Body of pancreas (tissue), 4 donors: ENCODE data around the gene AGBL4. TPM values are rescaled to one million over a fixed set of nuclear protein-coding genes. Genes with fewer than 3 reads are reported as not detected.

Experiments
- ATAC-seq: fragments of 150-250 bp; one replicate; pipeline ENCODE4 v1.9.1; 2016
- DNase-seq, 4 donors: peaks; one replicate each; pipeline ENCODE4 v3.0.0-alpha.2; 2019
- H3K27ac ChIP-seq, 4 donors: fragments of 200-600 bp; sonication (generic); 1 replicate in 3 of 4; 2 replicates in 1 of 4; pipeline versions ENCODE4 v1.5.1 to v1.6.1; 2016 to 2019; ENCODE audit warnings: mild to moderate bottlenecking in 1 of 4, mixed read lengths in 1 of 4, moderate library complexity in 1 of 4
- H3K27me3 ChIP-seq, 2 donors: fragments of 200-600 bp; sonication (generic); one replicate each; pipeline ENCODE4 v1.6.0; 2016; ENCODE audit warnings: mild to moderate bottlenecking in 1 of 2
- H3K36me3 ChIP-seq, 2 donors: fragments of 200-600 bp; sonication (generic); replicated peaks in 1 of 2; 2 replicates each; pipeline ENCODE4 v1.5.1; 2016; ENCODE audit warnings: low read depth in 2 of 2; ENCODE audit not compliant: insufficient read depth in 1 of 2
- H3K4me1 ChIP-seq: fragments of 200-600 bp; sonication (generic); one replicate; pipeline ENCODE4 v1.6.0; 2016
- H3K4me3 ChIP-seq, 2 donors: fragments of 200-600 bp; sonication (generic); 1 replicate in 1 of 2; 2 replicates in 1 of 2; pipeline ENCODE4 v1.5.1; 2016 to 2019
- H3K9me3 ChIP-seq, 3 donors: fragments of 200-600 bp; sonication (generic); 1 replicate in 2 of 3; 2 replicates in 1 of 3; pipeline ENCODE4 v1.5.1; 2016
- POLR2A ChIP-seq, 3 donors: fragments of 450-650 bp; IDR thresholded peaks; one replicate each; pipeline ENCODE4 v1.6.1; 2016; ENCODE audit warnings: antibody characterized with exemption in 3 of 3, mild to moderate bottlenecking in 2 of 3
- WGBS, 2 donors: methylation state at CpG; one replicate each; pipeline ENCODE4 v1.1.5; 2017; 5-methylcytosine and 5-hydroxymethylcytosine counted together
- intact Hi-C: fragments of 100-400 bp; cut with DNase I; formaldehyde crosslinking; loops from one replicate; pipeline ENCODE4 v1.15.1; 2023
- total RNA-seq, 2 donors: library from RNA; depleted of rRNA; stranded (reverse); fragments of >200 nt; gene quantifications; one replicate each; pipeline ENCODE4 v1.1.0, GENCODE V29; 2016
- TF ChIP-seq, protein P1 (sequence below), 7 experiments: fragments of 450-650 bp in 4 of 7; fragments of 200-600 bp in 3 of 7; sonication (generic) in 3 of 7; IDR thresholded peaks; one replicate each; pipeline ENCODE4 v1.5.1; 2016 to 2019; ENCODE audit warnings: antibody characterized with exemption in 7 of 7

Gene AGBL4
- total RNA-seq, 2 donors from 2014 or later, result 0.33 to 0.78 TPM

DNA sequence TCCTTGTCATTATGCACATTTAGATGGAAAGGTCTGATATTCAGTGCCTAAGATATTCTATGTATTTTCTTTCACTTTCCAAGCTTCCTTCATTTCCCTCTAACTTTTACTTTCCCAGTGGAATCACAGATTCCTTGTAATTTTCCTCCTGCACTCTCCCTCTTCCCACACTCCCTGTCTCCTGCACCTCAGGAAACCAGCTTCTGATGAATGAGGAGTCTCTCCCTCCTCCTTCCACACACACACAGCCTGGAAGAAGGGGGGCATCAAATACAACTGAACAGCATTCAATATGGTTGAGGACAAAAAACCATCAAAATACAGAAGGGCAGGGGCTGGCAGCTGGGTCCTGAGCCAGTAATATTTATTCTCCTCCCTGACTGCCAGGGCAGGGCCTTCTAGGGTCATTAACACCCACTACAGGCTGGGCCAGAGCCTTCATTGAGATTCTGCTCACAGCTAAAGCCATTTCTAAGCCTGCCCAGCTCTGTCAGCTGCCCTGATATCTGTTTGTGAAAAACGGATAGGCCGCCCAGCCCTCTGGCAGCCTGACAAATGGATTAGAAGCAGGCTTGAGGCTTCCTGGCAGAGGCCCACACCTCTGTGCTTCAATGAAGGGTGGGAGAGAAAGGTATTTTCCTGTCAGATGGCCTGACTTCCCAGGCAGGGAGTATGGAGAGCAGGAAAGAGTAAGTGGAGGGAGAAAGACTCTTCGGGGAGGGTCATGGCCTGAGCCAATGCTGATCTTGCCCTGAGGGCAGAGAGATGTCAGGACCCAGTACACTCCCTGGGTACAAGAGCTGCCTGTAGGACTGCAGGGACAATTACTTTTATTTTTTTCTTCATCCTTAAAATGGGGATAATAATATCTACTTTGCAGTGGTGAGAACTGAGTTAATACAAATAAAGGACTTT is 1412.9 kb downstream of the AGBL4 start:
- H3K27ac ChIP-seq, result no peak overlapping the region
- ATAC-seq (no peak), DNase-seq (peak in 2 of 4 donors; percentile 16 to 33)
- H3K4me1 ChIP-seq, result no peaks in the 10 kb centered on the region
- TF ChIP-seq, protein P1, sequence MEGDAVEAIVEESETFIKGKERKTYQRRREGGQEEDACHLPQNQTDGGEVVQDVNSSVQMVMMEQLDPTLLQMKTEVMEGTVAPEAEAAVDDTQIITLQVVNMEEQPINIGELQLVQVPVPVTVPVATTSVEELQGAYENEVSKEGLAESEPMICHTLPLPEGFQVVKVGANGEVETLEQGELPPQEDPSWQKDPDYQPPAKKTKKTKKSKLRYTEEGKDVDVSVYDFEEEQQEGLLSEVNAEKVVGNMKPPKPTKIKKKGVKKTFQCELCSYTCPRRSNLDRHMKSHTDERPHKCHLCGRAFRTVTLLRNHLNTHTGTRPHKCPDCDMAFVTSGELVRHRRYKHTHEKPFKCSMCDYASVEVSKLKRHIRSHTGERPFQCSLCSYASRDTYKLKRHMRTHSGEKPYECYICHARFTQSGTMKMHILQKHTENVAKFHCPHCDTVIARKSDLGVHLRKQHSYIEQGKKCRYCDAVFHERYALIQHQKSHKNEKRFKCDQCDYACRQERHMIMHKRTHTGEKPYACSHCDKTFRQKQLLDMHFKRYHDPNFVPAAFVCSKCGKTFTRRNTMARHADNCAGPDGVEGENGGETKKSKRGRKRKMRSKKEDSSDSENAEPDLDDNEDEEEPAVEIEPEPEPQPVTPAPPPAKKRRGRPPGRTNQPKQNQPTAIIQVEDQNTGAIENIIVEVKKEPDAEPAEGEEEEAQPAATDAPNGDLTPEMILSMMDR (IDR thresholded peaks at IDR 0.05), result no peak
- no peak for TF ChIP-seq POLR2A (IDR thresholded peaks at IDR 0.05)
- no peaks in the 10 kb centered on the region for H3K36me3 ChIP-seq
- no peak overlapping the region for H3K4me3 ChIP-seq
- no peaks in the 10 kb centered on the region for H3K27me3 ChIP-seq
- 44 to 47% methylated on average over 3 of the region's 3 CpGs for WGBS, 2 donors
- intact Hi-C loops, result no loop called here
- H3K9me3 ChIP-seq, result no peaks in the 10 kb centered on the region

DNA sequence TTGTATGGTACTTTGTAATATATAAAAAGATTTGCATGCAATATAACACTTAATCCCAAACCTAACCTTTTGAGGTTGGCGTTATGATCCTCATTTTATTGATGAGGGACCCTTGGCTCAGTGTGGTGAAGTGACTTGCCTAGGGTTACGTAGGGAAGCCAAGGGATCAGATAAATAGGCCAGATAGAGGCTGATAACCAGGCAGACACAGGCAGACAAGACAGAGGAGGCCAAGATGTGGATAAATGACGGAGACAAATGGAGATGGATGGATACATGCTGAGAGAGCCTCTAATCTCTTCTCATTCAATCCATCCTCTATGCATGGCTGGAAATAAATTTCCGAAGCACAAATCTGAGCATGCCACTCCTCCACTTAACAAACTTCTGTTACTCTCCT is 1414.9 kb downstream of the AGBL4 start:
- DNase-seq, result no peak
- Histone ChIP-seq H3K9me3 (no peaks in the 10 kb centered on the region), H3K4me1 (no peaks in the 10 kb centered on the region), H3K27me3 (no peaks in the 10 kb centered on the region), H3K4me3 (no peak overlapping the region), H3K36me3 (no peaks in the 10 kb centered on the region), H3K27ac (no peak overlapping the region)
- TF ChIP-seq, protein P1 (IDR thresholded peaks at IDR 0.05), result no peak
- TF ChIP-seq POLR2A (IDR thresholded peaks at IDR 0.05), result no peak
- no peak for ATAC-seq
- 79 to 80% methylated on average over 4 of the region's 4 CpGs for WGBS, 2 donors
- intact Hi-C loops, result no loop called here

DNA sequence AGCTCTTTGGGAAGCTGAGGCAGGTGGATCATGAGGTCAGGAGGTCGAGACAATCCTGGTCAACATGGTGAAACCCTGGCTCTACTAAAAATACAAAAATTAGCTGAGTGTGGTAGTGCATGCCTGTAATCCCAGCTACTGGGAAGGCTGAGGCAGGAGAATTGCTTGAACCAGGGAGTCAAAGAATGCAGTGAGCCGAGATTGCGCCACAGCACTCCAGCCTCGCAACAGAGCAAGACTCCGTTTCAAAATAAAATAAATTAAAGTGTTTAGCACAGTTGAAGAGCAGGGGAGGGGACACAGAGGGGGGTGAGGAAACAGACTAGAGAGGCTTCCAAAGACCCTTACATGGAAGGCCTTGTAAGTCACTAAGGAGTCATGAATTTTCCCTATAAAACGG is 1420.5 kb downstream of the AGBL4 start:
- ATAC-seq (no peak), DNase-seq (no peak)
- Histone ChIP-seq H3K4me3 (no peak overlapping the region), H3K27ac (no peak overlapping the region), H3K27me3 (no peaks in the 10 kb centered on the region), H3K9me3 (no peaks in the 10 kb centered on the region), H3K4me1 (no peaks in the 10 kb centered on the region), H3K36me3 (no peaks in the 10 kb centered on the region)
- WGBS, 2 donors, result 70 to 85% methylated on average over 6 of the region's 6 CpGs
- TF ChIP-seq, protein P1 (IDR thresholded peaks at IDR 0.05), result no peak
- no peak for TF ChIP-seq POLR2A (IDR thresholded peaks at IDR 0.05)
- intact Hi-C loops, result no loop called here

DNA sequence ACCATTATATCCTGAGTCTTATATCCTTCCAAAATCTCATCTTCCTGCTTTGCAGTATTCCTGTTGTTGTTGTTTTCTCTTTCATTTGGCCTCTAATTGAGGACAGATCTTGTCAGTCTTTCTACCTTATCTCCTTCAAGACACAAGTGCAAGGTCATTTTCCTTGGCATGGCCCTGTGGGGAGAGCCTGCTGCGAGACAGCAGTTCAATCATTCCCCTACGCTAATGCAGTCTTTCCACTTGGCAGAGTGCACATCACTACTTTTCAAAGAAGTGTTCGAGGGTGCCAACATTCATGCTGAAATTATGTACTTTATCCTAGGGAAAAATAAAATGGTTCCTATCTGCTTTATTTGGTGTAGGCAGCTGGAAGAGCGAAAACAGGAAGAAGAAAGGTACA is 1421.4 kb downstream of the AGBL4 start:
- intact Hi-C loops, result no loop called here
- ATAC-seq (no peak), DNase-seq (no peak)
- 65 to 75% methylated on average over 4 of the region's 4 CpGs for WGBS, 2 donors
- H3K9me3 ChIP-seq, result no peaks in the 10 kb centered on the region
- no peaks in the 10 kb centered on the region for H3K4me1 ChIP-seq
- no peaks in the 10 kb centered on the region for H3K36me3 ChIP-seq
- TF ChIP-seq, protein P1 (IDR thresholded peaks at IDR 0.05), result no peak
- TF ChIP-seq POLR2A (IDR thresholded peaks at IDR 0.05), result no peak
- H3K27me3 ChIP-seq, result no peaks in the 10 kb centered on the region
- H3K4me3 ChIP-seq, result no peak overlapping the region
- H3K27ac ChIP-seq, result no peak overlapping the region

DNA sequence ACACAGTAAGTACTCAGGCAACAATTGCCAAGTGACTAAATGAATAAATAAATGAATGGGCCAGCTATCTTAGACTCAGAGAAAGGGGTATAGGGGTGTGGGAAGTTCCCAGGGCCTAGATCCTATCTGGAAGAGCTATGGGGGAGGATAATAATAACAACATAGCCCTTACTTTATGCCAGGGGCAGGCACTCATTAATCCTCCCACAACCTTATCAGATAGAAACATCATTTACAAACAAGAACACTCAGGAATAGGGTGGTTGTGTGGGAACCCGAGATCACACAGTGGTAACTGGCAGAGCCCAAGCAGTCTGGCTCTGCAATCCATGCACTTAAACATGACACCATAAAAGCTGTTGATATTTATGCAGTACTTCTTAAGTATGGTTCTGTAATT is 1423.6 kb downstream of the AGBL4 start:
- no peaks in the 10 kb centered on the region for H3K27me3 ChIP-seq
- WGBS, 2 donors, result 45 to 57% methylated on average over 1 of the region's 1 CpG
- no peaks in the 10 kb centered on the region for H3K9me3 ChIP-seq
- DNase-seq (no peak), ATAC-seq (no peak)
- TF ChIP-seq, protein P1 (IDR thresholded peaks at IDR 0.05), result no peak
- TF ChIP-seq POLR2A (IDR thresholded peaks at IDR 0.05), result no peak
- H3K27ac ChIP-seq, result no peak overlapping the region
- no peak overlapping the region for H3K4me3 ChIP-seq
- H3K4me1 ChIP-seq, result no peaks in the 10 kb centered on the region
- no peaks in the 10 kb centered on the region for H3K36me3 ChIP-seq
- intact Hi-C loops, result no loop called here
